ENCODE measurements around the gene ST6GALNAC1. TPM values are rescaled to one million over a fixed set of nuclear protein-coding genes. Genes with fewer than 3 reads are reported as not detected.
"Not testable (repeated sequence)": the region's sequence is repeated elsewhere in the genome, so short reads cannot be mapped to it uniquely, and the experiment has no call there.

The ST6GALNAC1 gene
- total RNA-seq, 1 donor from 2014 or later = 14.1 TPM

DNA sequence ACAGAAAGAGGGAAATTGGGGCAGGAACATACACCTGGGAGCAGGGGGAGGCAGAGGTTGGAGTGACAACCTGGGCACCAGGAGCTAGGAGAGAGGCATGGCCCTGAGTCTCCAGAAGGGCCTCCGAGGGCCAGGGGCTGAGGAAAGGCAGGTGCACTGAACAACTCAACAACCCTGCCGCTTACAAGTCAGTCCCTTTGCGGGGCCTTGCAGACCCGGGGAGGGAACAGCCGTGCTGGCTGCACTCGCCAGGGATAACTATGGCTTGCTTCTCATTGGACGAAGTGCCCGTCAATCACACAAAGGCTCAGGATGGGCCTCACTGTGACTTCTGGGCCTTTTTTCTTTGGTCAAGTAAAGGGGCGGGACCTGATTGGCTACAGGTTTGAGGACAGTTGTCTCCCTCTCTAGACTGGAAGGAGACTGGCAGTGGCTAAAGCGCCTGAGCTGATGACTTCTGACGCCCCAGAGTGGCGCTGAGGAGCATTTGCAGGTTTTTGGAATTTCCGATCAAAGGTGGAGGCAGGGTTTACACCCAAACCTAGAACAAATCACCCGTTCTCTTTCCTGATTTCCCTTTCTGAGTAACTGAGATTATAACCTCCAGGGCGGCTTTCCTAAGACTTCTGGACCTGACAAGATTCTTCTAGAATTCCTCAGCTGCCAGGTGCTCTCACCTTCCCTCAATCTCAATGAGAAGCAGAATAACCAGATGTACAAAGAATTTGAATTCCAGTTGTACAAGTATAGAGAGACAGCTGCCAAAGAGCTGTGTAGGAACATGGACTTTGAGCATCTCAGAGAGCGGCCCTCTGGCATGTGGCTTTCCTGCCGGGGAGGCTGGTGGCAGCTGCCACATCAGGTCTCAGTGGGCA lies 30.3 kb downstream of the ST6GALNAC1 start:
- no peaks in the 10 kb centered on the region for H3K36me3 ChIP-seq
- no peak overlapping the region for H3K4me3 ChIP-seq
- no peaks in the 10 kb centered on the region for H3K4me1 ChIP-seq
- TF ChIP-seq, protein P1, sequence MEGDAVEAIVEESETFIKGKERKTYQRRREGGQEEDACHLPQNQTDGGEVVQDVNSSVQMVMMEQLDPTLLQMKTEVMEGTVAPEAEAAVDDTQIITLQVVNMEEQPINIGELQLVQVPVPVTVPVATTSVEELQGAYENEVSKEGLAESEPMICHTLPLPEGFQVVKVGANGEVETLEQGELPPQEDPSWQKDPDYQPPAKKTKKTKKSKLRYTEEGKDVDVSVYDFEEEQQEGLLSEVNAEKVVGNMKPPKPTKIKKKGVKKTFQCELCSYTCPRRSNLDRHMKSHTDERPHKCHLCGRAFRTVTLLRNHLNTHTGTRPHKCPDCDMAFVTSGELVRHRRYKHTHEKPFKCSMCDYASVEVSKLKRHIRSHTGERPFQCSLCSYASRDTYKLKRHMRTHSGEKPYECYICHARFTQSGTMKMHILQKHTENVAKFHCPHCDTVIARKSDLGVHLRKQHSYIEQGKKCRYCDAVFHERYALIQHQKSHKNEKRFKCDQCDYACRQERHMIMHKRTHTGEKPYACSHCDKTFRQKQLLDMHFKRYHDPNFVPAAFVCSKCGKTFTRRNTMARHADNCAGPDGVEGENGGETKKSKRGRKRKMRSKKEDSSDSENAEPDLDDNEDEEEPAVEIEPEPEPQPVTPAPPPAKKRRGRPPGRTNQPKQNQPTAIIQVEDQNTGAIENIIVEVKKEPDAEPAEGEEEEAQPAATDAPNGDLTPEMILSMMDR (IDR thresholded peaks at IDR 0.05) = no peak
- DNase-seq (peak; percentile 40), ATAC-seq (peak; percentile 69)
- no peaks in the 10 kb centered on the region for H3K27me3 ChIP-seq
- no peaks in the 10 kb centered on the region for H3K9me3 ChIP-seq
- no peak overlapping the region for H3K27ac ChIP-seq
- intact Hi-C loops (cut with DNase I) = no loop called here

DNA sequence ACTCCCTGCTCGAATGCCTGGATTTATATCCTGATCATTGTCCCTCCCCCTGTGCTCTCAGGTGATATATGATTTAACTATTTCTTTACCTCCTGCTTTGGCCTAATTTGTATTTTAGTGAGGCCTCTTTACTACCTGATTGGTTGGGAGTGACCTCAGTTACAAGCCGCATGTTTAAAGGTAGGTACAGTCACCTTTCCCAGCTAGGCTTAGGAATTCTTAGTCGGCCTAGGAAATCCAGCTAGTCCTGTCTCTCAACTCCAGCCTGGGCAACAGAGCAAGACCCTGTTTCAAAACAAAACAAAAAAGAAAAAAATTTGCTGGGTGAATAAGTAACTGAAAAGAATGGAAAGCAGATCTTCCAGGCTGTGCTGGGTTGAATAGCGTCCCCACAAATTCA lies 31.1 kb downstream of the ST6GALNAC1 start:
- TF ChIP-seq, protein P1 (IDR thresholded peaks at IDR 0.05) = no peak
- H3K36me3 ChIP-seq = no peaks in the 10 kb centered on the region
- H3K4me1 ChIP-seq = no peaks in the 10 kb centered on the region
- no peak overlapping the region for H3K27ac ChIP-seq
- H3K27me3 ChIP-seq = no peaks in the 10 kb centered on the region
- ATAC-seq (no peak), DNase-seq (no peak)
- intact Hi-C loops (cut with DNase I) = no loop called here
- H3K9me3 ChIP-seq = no peaks in the 10 kb centered on the region
- no peak overlapping the region for H3K4me3 ChIP-seq

DNA sequence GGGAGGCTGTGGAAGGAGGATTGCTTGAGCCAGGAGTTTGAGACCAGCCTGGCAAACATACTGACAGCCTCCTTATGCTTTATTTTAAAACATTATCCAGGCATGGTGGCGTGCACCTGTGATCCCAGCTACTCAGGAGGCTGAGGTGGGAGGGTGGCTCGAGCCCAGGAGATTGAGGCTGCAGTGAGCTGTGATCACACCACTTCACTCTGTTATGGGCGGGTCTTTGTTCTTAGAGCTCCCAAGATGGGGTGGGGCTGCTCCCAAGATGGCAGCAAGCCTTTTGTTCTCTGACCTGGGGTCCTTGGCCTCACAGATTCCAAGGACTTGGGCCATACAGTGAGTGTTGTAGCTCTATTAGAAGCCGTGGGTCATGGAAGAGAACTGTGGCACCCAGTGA lies 31.8 kb downstream of the ST6GALNAC1 start:
- H3K4me3 ChIP-seq = no peak overlapping the region
- ATAC-seq (no peak), DNase-seq (peak; percentile 34)
- H3K27ac ChIP-seq = no peak overlapping the region
- H3K27me3 ChIP-seq = no peaks in the 10 kb centered on the region
- no peaks in the 10 kb centered on the region for H3K36me3 ChIP-seq
- TF ChIP-seq, protein P1 (IDR thresholded peaks at IDR 0.05) = no peak
- intact Hi-C loops (cut with DNase I) = no loop called here
- no peaks in the 10 kb centered on the region for H3K9me3 ChIP-seq
- H3K4me1 ChIP-seq = no peaks in the 10 kb centered on the region

DNA sequence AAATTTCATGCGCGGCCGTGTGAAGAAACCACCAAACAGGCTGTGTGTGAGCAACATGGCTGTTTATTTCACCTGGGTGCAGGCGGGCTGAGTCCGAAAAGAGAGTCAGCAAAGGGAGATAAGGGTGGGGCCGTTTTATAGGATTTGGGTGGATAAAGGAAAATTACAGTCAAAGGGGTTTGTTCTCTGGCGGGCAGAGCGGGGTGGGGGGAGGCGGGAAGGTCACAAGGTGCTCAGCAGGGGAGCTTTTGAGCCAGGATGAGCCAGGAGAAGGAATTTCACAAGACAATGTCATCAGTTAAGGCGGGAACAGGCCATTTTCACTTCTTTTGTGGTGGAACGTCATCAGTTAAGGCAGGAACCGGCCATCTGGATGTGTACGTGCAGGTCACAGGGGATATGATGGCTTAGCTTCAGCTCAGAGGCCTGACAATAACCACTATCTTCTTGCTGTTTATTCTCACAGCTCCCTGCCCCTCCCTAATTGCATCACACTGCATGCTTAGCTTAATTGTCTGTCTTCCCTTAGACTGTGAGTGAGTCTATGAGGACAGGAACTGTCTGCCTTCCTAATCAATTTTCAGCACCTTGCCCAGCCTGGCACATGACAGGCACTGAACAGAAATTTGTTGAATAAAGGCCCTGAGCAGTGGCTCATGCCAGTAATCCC lies 32.3 kb downstream of the ST6GALNAC1 start:
- peak; percentile 15 for DNase-seq
- H3K4me1 ChIP-seq; ATAC-seq; H3K36me3 ChIP-seq; intact Hi-C loops (cut with DNase I); H3K27me3 ChIP-seq; H3K4me3 ChIP-seq; H3K9me3 ChIP-seq; H3K27ac ChIP-seq: not testable (repeated sequence)

DNA sequence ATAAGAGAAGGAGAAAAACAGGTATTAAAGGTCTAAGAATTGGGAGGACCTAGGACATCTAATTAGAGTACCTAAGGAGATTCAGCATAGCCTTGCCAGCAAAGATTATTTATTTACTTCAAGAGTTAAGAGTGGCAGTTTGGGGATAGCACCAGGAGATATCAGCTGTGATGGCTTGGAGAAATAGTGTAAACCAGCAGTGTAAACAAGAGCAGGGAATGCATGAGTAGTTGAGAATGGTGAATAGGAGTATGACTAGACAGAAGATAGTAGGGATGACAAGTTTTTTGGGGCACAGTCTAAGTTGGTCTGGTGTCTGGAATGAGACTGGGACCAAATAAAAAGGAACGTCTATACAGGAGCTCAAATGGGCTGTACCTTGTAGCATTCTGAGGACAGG lies 36.9 kb downstream of the ST6GALNAC1 start:
- H3K27ac ChIP-seq; ATAC-seq; intact Hi-C loops (cut with DNase I); H3K4me3 ChIP-seq; H3K27me3 ChIP-seq; DNase-seq; H3K36me3 ChIP-seq; H3K9me3 ChIP-seq; H3K4me1 ChIP-seq: not testable (repeated sequence)

DNA sequence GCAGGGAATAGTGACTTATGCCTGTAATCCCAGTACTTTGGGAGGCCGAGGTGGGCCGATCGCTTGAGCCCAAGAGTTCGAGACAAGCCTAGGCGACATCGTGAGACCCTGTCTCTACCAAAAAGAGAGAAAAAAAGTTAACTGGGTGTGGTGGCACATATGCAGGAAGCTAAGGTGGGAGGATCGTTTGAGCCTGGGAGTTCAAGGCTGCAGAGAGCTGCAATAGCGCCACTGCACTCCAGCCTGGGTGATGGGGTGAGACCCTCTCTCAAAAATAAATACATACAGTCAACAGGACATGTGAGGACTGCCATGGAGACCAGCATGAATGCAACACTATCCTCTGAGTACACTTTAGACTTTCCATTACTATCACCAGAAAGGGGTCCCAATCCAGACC lies 42.5 kb downstream of the ST6GALNAC1 start:
- Histone ChIP-seq H3K9me3 (no peaks in the 10 kb centered on the region), H3K27ac (no peak overlapping the region), H3K4me3 (no peak overlapping the region), H3K27me3 (no peaks in the 10 kb centered on the region), H3K4me1 (peaks cover 30% of the 10 kb centered on the region), H3K36me3 (no peaks in the 10 kb centered on the region)
- peak; percentile 30 for DNase-seq
- intact Hi-C loops (cut with DNase I) = no loop called here
- ATAC-seq = no peak
- TF ChIP-seq, protein P1 (IDR thresholded peaks at IDR 0.05) = no peak

Data from upper lobe of right lung (tissue), 1 donor.